GM06990 (cell line): Measurements from ENCODE around the gene RBM24.

Source experiments
- DNase-seq: peaks from one replicate; pipeline ENCODE4 v3.0.0-alpha.2; 2011; ENCODE audit not compliant: insufficient read length; ENCODE audit errors: extremely low read depth
- H3K27me3 ChIP-seq: replicated peaks from 2 replicates; pipeline ENCODE4 v1.6.0; 2011; ENCODE audit warnings: low read length; ENCODE audit not compliant: control insufficient read depth, insufficient read depth
- H3K36me3 ChIP-seq: 2 replicates; pipeline ENCODE4 v1.5.1; 2011; ENCODE audit warnings: low read length; ENCODE audit not compliant: control insufficient read depth, insufficient read depth
- H3K4me3 ChIP-seq: replicated peaks from 2 replicates; pipeline ENCODE4 v1.5.1; 2011; ENCODE audit warnings: low read depth, mild to moderate bottlenecking, control low read depth, low read length
- TF ChIP-seq, protein P1 (sequence below): IDR thresholded peaks from 2 replicates; pipeline ENCODE4 v1.5.1; 2011; ENCODE audit warnings: low read length, control low read depth, mild to moderate bottlenecking, inconsistent platforms; ENCODE audit not compliant: insufficient read depth, poor library complexity, severe bottlenecking

RBM24 gene

DNA sequence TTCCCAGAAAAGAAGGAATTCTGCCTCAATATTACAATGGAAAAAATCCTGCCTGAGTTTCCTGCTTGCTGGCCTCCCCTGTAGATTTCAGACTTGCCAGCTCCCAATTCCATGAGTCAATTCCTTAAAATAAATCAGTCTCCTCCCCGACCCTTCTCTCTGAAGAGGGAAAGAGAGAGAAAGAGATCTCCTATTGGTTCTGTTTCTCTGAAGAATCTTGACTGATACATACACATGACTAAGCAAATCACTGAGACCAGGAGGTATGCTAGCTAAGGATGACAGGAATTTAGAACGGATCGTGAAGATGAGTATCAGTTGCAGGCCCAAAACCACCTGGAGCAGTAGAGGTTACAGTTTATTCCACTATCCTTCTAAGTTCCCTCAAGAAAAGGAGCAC lies 11.3 kb upstream of the RBM24 start:
- Histone ChIP-seq H3K27me3 (no peaks in the 10 kb centered on the region), H3K36me3 (no peaks in the 10 kb centered on the region), H3K4me3 (no peak overlapping the region)
- DNase-seq = no peak
- TF ChIP-seq, protein P1, sequence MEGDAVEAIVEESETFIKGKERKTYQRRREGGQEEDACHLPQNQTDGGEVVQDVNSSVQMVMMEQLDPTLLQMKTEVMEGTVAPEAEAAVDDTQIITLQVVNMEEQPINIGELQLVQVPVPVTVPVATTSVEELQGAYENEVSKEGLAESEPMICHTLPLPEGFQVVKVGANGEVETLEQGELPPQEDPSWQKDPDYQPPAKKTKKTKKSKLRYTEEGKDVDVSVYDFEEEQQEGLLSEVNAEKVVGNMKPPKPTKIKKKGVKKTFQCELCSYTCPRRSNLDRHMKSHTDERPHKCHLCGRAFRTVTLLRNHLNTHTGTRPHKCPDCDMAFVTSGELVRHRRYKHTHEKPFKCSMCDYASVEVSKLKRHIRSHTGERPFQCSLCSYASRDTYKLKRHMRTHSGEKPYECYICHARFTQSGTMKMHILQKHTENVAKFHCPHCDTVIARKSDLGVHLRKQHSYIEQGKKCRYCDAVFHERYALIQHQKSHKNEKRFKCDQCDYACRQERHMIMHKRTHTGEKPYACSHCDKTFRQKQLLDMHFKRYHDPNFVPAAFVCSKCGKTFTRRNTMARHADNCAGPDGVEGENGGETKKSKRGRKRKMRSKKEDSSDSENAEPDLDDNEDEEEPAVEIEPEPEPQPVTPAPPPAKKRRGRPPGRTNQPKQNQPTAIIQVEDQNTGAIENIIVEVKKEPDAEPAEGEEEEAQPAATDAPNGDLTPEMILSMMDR = no peak

DNA sequence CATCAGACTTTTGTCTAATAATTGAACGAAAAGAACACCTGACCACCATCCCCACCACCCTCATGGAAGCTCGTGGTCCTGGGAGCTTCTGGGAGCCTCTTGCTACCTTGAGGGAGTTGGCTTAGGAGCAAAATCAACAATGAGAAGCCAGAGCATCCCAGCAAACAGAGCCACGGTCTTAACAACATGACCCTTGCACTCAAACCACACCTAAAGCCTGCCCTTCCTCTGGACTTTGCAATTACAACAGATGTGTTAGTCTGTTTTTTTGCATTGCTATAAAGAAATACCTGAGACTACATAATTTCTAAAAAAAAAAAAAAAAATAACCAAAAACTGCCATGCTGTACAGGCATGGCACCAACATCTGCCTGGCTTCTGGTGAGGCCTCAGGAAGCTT lies 9.5 kb upstream of the RBM24 start:
- Histone ChIP-seq H3K4me3 (no peak overlapping the region), H3K36me3 (no peaks in the 10 kb centered on the region), H3K27me3 (no peaks in the 10 kb centered on the region)
- TF ChIP-seq, protein P1 = no peak
- DNase-seq = no peak

DNA sequence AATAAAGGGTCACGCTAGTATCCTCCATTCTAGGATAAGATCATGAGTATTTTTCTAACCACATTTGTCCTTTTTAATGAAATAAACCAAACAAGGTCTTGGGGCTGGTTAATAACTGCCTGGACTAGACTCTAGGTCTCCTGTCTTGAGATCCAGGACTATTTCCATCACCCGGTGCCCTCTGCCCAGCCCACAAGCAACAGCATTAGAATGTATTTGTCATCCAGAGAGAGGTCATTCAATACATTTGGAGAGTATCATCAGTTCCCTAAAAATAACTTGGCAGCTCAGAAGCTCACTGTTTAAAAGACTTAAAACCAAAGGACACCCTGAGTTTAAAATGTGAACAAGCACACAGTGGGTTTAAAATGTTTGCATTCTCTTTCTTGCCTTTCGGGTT lies 4.4 kb upstream of the RBM24 start:
- H3K36me3 ChIP-seq = no peaks in the 10 kb centered on the region
- TF ChIP-seq, protein P1 = no peak
- H3K27me3 ChIP-seq = no peaks in the 10 kb centered on the region
- H3K4me3 ChIP-seq = no peak overlapping the region
- no peak for DNase-seq

GRCh38 chr6:17277256-17277655 lies 3.9 kb upstream of the RBM24 start:
- DNase-seq = no peak
- TF ChIP-seq, protein P1 = no peak

GRCh38 chr6:17278289-17279063 lies 2.7 kb upstream of the RBM24 start:
- no peak for DNase-seq
- no peaks in the 10 kb centered on the region for H3K27me3 ChIP-seq

More at GRCh38 chr6:17277256-17277655, 3.9 kb upstream of the RBM24 start:
- Histone ChIP-seq H3K4me3 (no peak overlapping the region), H3K27me3 (no peaks in the 10 kb centered on the region), H3K36me3 (no peaks in the 10 kb centered on the region)

More at GRCh38 chr6:17278289-17279063, 2.7 kb upstream of the RBM24 start:
- TF ChIP-seq, protein P1 = no peak
- Histone ChIP-seq H3K4me3 (no peak overlapping the region), H3K36me3 (no peaks in the 10 kb centered on the region)
